Stimulated activated CD4-positive, alpha-beta T cell treated with anti-CD3 and anti-CD28 coated beads, Interleukin-1b, Interleukin-23, amount 100 ng/mL, for 4 hours (primary cell): Measurements from ENCODE around the gene TRAF5.
"Not testable (repeated sequence)": the region's sequence is repeated elsewhere in the genome, so short reads cannot be mapped to it uniquely, and the experiment has no call there.

Experiments used
- DNase-seq, 2 donors: peaks; one replicate each; pipeline ENCODE4 v3.0.0-alpha.2; 2020; ENCODE audit warnings: low read depth in 2 of 2

TRAF5 gene

DNA sequence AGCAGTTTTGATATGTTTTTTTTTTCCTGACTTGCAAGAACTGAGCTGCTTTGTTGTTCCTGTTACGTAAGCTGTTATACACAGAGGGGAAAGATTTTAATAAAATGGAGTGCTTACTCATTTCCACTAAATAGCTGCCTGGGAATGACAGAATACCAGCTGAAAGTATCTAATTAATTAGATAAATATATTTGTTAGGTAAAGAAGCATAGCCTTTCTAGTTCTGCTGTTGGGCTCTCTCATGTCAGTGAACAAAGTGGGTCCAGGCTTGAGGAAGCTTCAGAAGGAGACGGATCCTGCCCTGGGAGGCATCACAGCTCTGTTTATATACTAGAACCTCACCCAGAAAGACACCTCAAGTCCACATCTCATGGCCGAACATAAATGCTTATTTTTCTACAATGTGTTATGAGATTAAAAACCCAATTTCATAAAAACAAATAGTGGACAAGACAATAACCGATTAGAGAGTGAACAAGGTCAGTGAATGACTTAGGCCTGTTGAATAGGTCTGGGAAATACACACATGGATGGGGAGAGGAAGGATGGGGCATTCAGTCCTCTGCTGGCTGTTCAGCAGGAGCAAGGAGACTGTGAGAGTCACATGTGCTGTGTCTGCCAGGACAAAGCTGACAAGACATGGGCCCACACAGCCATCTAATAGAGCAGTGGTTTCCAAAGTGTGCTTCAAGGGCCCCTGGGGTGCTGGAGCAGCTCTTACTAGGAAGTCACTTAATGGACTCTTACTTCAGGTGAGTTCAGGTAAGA is 20.6 kb downstream of the TRAF5 start:
- DNase-seq, result no peak

DNA sequence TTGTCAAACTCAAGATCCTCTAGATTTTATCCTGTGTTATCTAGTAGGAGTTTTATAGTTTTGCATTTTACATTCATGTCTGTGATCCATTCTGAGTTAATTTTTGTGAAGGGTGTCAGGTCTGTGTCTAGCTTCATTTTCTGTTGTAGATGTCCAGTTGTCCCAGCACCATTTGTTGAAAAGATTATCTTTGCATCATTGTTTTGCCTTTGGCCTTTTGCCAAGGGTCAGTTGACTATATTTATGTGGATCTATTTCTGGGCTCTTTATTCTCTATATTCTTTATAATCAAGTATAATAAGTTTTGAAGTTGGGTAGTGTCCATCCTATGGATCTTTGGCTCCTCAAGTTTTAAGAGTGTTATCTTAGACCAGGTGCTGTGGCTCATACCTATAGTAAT is 21.9 kb downstream of the TRAF5 start:
- no peak for DNase-seq

DNA sequence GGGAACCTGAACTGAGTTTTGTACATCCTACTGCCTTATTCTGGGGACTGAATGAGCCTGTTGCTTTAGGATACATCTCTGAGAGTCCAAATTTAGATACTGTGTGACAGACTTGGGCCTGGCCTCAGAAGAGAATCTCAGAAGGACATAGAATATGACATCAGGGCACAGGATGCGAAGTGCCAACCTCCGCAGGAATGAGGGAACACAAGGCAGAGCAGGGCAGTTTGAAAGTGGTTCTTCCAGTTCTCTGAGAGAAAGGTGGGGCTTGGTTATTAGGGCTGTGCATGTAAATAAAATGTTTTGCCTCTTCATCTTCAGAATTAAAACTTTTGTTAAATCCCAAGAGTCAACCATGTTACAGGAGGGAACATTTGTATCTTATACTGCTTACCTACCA is 23.1 kb downstream of the TRAF5 start:
- DNase-seq, result no peak

DNA sequence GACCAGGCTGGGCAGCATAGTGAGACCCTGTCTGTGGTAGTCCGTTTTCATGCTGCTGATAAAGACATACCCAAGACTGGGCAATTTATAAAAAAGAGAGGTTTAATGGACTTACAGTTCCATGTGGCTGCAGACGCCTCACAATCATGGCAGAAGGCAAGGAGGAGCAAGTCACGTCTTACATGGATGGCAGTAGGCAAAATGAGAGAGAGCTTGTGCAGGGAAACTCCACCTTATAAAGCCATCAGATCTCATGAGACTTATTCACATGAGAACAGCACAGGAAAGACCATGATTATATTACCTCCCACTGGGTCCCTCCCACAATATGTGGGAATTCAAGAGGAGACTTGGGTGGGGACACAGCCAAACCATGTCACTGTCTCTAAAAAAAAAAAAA is 25.4 kb downstream of the TRAF5 start:
- DNase-seq, result not testable (repeated sequence)

DNA sequence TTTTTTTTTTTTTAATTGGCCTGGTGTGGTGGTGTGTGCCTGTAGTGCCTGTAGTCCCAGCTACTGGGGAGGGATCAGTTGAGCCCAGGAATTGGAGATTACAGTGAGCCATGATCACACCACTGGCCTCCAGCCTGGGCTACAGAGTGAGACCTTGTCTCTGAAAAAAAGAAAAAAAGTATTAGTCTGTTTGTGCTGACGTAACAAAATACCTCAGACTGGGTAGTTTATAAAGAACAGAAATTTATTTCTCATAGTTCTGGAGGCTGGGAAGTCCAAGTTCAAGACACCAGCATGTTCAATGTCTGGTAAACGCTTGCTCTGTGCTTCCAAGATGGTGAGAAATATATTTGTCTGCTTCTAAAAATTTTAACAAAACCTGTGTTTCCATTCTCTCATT is 25.8 kb downstream of the TRAF5 start:
- DNase-seq, result no peak

DNA sequence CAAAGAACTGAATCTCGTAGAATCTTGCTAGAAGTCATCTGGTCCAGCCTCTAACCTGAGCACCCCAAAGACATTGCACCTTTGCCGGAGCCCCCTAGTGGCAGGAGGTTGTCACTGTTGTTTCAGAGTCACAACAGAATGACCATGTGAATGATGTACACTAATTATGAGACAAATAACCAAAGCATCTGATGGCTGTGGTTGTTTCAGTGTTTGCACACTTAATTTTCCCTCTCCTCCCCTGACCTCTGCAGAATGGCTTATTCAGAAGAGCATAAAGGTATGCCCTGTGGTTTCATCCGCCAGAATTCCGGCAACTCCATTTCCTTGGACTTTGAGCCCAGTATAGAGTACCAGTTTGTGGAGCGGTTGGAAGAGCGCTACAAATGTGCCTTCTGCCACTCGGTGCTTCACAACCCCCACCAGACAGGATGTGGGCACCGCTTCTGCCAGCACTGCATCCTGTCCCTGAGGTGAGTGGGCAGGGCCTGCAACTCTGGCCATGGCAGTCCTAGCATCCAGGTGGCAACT is 26.4 kb downstream of the TRAF5 start:
- peak; percentile 52 to 54 for DNase-seq

DNA sequence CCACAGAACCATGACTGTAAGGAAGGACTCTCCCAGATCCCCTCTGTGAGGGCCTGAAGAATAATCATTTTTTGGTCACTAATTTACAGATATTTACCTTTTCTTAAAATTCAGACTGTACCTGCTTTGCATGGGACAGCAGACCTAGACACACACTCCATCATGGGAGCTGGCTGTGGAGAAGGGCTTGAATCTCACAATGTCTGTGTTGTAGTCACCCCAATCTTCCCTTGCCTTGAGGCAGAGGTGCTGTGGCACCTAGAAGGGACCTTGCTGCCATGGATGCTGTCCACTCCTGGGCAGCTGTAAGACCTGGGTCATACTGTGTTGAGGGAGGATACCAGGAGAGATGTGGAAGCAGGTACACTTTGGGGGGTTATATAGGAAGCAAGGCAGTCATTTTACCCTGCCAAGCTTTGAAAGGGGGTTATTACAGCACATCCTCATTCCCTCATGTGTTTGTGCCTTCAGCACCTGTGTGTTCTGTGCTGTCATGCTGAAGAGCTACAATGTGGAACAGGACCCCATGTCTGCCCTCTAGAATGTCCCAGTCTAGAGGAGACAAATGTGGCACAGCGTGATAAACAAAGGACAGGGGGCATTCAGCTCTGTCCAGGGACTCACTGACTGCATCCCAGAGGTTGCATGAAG is 27.1 kb downstream of the TRAF5 start:
- DNase-seq, result no peak

DNA sequence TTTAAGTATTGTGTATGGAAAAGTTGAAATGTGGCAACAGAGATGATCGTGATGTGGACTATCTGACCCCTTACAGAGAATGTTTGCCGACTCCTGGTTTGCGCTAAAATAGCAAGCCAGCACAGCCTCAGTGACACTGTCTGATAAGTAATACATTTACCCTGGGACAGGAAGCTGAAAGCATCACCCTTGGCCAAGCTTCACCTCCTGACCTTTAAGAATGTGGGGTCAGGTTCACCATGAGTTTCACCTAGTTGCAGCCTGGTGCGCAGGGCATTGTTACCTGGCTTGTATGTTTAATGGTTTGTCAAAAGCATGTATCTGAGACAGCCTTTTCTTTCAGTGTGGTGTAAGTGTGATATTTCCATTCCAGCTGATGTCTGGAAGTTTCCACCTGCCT is 29.2 kb downstream of the TRAF5 start:
- no peak for DNase-seq

DNA sequence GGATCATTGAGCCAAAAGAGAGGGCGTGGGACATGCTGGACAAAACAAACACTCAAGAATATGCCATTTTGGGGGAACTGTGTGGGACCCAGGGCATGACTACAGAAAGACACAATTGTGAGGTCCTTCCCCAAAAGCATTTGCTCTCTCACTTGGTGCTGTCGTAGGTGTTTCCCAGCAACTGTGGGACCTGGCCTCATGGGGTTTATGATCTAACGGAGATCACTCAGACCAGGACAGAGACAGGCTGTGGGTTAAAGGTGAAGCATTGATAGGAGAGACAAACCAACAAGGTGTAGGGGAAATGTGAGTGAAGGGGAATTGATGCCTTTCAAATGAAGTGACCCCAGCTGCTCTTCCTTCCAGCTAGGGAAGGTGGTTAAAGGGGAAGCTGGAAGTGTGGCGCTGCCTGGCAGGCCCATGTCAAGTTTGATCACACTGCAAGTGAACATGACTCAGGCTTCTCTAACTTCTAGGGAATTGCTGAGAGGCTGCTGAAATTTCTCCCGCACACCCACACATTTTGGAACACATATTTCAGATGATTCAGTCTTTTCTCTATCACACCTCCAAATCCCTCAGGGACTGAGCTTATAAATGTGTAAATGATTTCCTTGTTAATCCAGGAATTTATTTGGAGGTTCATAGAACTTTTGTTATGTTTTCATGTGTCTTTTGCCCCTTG is 30.2 kb downstream of the TRAF5 start:
- DNase-seq, result no peak

DNA sequence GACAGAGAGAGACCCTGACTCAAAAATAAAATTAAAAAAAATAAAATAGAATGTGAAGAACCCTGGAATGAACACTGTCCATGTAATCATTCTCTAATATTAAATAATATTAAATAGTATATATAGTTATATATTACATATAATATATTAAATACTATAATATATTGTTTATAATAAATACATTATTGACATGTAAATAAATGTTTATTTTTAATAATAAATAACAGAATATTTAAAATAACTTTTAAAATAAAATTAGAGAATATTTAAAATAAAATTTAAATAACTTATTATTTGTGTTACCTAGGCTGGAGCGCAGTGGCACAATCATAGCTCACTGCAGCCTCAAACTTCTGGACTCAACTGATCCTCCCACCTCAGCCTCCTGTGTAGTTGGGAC is 32.1 kb downstream of the TRAF5 start:
- no peak for DNase-seq

DNA sequence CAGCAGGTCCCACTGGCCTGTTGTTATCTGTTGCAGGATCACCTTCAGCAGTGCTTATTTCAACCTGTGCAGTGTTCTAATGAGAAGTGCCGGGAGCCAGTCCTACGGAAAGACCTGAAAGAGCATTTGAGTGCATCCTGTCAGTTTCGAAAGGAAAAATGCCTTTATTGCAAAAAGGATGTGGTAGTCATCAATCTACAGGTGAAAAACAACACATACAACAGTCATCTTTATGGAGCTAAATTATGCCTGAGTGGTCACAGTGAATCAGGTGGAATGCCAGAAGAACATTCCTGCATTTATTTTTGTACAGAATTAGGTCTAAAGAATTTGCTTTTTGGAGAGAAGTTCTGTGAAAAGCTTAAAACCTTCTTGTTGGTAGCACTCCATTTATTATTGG is 33.2 kb downstream of the TRAF5 start:
- no peak for DNase-seq

DNA sequence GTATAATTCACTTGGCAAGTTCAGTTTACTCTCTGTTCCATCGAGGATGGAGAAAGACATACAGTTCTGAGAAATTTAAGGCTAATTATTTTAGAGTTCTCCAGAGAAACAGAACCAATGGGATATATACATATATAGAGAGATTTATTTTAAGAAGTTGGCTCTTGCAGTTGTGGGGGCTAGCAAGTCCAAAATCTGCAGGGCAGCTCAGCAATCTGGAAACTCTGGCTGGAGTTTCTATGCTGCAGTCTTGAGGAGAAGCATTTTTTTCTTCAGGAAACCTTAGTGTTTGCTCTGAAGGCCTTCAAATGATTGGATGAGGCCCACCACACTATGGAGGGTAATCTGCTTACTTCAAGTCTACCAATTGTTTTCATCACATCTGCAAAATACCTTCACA is 34.6 kb downstream of the TRAF5 start:
- no peak for DNase-seq

DNA sequence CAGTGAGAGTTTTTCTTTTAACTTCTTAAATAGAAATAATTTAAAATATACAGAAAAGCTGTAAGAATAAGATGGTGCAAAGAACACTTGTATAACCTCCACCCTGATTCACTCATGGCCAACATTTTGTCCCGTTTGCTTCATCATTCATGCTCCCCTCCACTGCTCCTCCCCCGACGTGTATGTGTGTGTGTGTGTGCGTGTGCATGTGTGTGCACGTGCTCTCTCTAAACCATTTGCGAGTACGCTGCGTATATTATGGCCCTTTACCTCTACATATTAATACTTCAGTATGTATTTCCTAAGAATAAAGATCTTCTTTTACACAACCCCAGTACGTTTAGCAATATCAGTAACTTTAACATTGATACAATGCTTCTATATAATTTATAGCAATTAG is 43.0 kb downstream of the TRAF5 start:
- no peak for DNase-seq

DNA sequence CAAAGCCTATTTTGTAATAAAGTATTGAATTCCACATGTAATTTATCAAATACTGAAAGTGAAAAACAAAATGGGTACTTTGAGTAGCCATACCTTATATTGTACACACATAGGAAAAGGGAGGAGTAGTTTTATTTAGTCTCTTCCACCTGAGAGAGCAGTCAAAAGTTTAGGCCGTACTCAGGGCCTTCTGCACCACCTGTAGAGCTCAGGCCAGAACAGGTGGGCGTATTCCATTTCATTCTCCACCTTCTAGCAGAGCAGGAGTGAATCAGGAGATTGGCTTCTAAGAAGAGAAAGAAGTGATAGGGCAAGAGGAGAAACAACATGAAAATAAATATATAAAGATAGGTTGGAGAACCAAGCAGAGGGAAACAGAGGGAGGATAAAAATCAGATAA is 44.0 kb downstream of the TRAF5 start:
- no peak for DNase-seq

DNA sequence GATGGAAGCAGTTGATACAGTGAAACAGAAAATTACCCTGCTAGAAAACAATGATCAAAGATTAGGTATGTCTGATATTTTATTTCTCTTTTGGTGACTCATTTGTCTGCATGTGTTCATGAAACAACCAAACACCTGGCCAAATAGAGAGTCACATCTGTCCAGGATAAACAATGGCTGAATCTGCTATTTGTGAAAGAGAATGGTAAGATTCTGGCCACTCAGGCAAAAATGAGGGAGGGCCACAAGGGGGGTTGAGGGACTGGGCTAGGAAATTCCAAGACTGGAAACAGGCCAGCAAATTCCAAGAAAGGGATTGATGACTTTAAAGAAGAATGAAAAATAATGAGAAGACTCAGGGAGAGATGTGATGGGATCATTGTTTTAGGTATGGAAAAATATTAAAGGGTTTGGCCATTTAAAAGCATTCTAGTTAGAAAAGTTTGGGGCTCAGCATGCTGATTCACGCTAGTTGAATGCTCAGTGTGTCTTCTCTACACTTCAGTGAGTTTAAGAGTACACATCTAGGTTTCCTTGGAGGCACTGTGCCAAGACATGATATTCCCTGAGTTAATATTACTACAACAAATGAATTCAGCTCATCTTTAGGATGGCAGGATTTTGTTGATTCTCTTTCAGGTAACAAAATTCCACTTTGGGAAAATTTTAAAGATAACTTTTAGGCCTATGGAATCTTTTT is 44.9 kb downstream of the TRAF5 start:
- DNase-seq, result no peak

DNA sequence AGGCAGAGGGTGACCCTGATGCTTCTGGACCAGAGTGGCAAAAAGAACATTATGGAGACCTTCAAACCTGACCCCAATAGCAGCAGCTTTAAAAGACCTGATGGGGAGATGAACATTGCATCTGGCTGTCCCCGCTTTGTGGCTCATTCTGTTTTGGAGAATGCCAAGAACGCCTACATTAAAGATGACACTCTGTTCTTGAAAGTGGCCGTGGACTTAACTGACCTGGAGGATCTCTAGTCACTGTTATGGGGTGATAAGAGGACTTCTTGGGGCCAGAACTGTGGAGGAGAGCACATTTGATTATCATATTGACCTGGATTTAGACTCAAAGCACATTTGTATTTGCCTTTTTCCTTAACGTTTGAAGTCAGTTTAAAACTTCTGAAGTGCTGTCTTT is 45.8 kb downstream of the TRAF5 start:
- DNase-seq, result no peak

DNA sequence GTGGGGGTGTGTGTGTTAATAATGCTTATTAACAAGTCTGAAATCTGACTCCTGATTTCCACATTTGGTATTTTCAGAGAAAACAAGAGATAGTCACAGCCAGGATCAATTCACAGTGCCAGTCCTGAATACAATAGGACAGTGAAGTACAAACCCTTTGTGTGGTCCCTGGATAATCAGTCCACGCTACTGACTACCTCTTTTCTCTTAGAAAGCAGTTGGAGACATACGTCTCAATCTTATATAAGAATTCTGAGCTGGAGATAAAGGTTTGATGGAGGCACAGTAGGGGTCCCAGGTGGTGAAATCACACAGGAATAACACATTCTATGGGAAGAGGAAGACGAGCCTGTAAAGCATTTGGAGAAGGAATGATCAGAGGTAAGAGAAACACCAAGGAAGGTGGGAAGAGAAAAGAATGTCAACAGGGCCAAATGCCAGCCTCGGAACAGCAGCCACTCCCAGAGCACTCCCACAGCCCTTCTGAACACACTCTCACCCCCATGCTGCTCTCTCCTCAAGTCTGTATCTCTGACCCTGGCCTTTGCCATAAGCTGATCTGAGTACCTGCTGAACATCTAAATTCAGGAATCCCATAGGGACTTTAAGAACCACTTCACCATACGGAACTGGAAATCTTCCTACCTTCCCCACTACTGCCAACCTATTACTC is 48.6 kb downstream of the TRAF5 start:
- no peak for DNase-seq

DNA sequence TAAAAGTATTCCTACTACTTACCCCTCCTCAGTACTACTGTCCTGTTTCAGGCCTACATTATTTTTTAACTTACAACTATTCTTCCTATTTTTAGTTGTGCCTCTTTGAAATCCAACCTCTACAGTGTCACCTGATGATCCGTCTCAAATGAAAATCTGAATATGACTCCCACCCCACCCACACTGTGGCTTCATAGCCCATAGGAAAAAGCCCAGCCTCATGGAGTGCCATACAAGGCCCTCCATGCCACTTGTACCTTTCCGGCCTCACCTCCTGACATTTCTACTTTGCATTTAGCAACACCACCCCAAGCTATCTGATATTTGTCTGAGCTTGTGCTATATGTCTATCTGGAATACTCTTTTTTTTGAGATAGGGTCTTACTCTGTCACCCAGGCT is 49.3 kb downstream of the TRAF5 start:
- DNase-seq, result no peak

DNA sequence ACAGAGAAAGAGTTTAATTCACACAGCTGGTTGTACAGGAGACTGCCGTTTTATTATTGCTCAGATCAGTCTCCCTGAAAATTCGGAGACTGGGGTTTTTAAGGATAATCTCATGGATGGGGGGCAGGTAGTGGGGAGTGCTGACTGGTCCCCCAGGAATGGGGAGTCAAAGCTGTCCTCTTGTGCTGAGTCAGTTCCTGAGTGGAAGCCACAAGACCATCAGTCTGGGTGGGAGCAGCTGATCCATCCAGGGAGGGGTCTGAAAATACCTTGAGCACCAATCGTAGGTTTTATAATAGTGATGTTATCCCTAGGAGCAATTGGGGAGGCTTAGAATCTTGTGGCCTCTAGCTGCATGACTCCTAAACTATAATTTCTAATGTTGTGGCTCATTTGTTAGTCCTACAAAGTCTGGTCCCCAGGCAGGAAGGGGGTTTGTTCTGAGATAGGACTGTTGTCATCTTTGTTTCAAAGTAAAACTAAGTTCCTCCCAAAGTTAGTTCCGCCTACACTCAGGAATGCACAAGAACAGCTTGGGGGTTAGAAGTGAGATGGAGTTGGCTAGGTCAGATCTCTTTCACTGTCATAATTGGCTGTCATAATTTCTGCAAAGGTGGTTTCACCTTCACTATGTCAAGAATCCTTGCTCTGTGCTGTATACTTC is 50.3 kb downstream of the TRAF5 start:
- DNase-seq, result no peak

DNA sequence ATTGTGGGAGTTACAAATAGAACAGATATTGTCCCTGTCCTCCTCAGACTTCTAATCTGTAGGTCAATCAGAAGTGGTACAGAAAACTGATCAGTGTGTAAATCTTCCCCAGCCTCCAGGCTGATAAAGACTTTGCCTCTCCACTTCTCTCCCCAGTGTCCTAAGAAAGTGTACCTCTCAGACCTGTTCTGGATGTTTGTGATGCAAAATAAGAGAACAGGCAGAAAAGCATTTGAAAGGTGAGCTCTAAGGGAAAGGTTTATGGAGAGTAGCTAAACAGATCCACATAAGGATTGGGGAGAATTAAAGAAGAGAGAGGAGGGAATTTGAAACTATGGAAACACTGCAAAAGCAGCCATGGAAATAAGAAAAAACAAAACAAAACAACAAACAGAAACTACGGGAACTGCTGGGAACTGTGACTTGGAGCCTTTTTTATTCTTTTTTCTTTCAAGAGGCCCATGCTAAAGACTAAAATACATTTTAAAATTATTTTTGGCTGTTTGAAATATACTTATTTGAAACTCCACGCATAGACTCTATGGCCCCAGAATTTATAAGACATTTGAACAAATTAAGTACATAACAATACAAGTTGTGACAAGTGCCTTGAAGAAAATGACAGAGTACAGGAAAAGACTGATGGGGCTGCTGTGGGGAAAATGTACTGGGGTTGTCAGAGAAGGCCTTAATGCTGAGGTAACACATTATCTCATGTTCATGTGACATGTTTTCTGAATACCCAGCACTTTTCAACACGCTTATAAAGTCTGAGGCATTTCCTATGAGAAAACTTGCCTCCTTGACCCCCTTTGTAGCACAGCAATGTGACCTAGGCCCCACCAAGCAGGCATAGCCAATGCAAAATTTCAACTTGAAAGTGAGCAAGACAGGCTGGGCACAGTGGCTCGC is 51.2 kb downstream of the TRAF5 start:
- no peak for DNase-seq
